ENCODE data around the gene PCDHB11. TPM values are rescaled to one million over a fixed set of nuclear protein-coding genes. Genes with fewer than 3 reads are reported as not detected.
"Not testable (repeated sequence)": the region's sequence is repeated elsewhere in the genome, so short reads cannot be mapped to it uniquely, and the experiment has no call there.

Gene PCDHB11
- not detected for total RNA-seq
- 0.06 TPM for total RNA-seq (2013)
- total RNA-seq: 0 to 0.09 (median 0) reads per million in 29 experiments

DNA sequence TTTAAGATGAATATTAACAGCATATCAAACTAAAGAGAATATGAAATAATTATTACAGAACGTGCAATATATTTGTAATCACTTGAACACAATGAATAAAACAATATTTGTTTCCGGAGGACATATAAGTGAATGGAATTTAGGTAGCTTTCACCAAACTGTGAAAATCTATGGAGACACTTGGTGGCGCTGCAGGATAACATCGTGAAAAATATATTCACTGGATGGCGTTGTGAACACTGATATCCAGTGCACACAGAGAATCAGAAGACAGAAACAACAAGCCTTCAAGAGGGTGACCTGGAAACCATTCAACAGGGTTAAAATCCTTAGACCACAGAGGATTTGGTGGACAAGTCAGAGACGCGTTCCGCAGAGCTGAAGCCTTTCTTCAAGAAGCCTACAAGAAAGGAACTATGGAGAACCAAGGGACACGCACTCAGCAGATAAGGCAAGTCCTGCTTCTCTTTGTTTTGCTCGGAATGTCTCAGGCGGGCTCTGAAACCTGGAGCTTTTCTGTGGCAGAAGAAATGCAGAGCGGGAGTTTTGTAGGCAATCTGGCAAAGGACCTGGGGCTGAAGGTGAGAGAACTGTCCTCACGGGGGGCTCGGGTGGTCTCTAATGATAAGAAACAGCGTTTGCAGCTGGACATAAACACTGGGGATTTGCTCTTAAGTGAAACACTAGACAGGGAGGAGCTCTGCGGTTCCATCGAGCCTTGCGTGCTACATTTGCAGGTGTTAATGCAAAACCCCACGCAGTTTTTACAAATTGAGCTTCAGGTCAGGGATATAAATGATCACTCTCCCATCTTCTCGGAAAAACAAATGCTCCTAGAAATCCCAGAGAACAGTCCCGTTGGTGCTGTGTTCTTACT lies at the start of gene PCDHB11:
Gene PCDHB11, plus strand, starts transcription at position 269 of the 877 bp plus-strand sequence. Its CDS starts 148 bp downstream, at position 417.
- no peaks in the 10 kb centered on the region for H3K36me3 ChIP-seq (ENCODE audit: control insufficient read depth in 2 of 2, extremely low read depth in 1 of 2, insufficient read depth in 1 of 2, low read length in 1 of 2)
- peaks cover 0 to 2% of the 10 kb centered on the region in 2 experiments for H3K4me1 ChIP-seq (ENCODE audit: control insufficient read depth in 1 of 2, extremely low read depth in 1 of 2, insufficient read depth in 2 of 2, low read length in 2 of 2)
- DNase-seq (peak in 1 of 35 experiments; percentile 17), ATAC-seq (replicated peaks in 1 of 4) (no peak)
- peaks cover 7 to 45% (median 28%) of the 10 kb centered on the region in 3 donors for H3K9me3 Mint-ChIP-seq
- peaks cover 47 to 51% of the 10 kb centered on the region in 2 donors for H3K27me3 Mint-ChIP-seq
- CTCF ChIA-PET: no interaction called here
- H3K27ac ChIP-seq (ENCODE audit: low read length): no peak within 1 kb of the TSS
- H3K4me3 Mint-ChIP-seq: no peak within 1 kb of the TSS
- 49% methylated on average over 14 of the region's 21 CpGs for WGBS (ENCODE audit: insufficient coverage)
- H3K4me1 Mint-ChIP-seq: no peaks in the 10 kb centered on the region
- H3K27ac Mint-ChIP-seq: no peak within 1 kb of the TSS
- H3K9me3 ChIP-seq: peaks cover 5% of the 10 kb centered on the region
- POLR2A ChIA-PET: no interaction called here
- no peaks in the 10 kb centered on the region for H3K36me3 Mint-ChIP-seq
- peaks cover 0 to 13% of the 10 kb centered on the region in 2 experiments for H3K27me3 ChIP-seq (replicated peaks in 1 of 2; ENCODE audit: control insufficient read depth in 2 of 2, extremely low read depth in 1 of 2, insufficient read depth in 2 of 2, low read length in 1 of 2)
- H3K4me3 ChIP-seq (ENCODE audit: control insufficient read depth in 1 of 2, extremely low read depth in 1 of 2, low read length in 1 of 2): no peak within 1 kb of the TSS

DNA sequence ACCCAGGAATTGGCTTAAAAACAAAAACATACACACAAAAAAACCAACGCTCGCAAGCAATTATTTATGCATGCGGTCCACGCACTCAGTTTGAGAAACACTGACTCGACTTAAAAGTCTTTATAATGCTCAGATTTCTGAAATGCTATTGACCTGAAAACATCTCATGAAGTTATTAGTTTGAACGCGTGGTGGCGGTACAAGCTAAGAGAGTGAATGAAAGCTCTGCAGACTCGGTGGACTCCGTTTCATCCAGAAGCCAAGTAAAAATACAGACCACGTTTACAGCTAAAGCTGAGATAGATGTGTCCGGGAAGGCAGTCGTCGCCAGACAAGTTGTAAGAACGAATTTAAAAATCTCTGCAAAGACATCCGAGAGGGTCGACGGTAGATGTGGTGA lies 49.6 kb upstream of the PCDHB11 start, which contains the start of gene PCDHB6:
Gene PCDHB6, plus strand, starts transcription at position 246 of the 400 bp plus-strand sequence. CDS start 201 bp downstream, outside the sequence.
- peak in 2 of 35 experiments; percentile 2 to 8 for DNase-seq
- Histone ChIP-seq H3K27me3 (replicated peaks in 1 of 2; ENCODE audit: control insufficient read depth in 2 of 2, extremely low read depth in 1 of 2, insufficient read depth in 2 of 2, low read length in 1 of 2) (peaks cover 7 to 23% of the 10 kb centered on the region in 2 experiments), H3K9me3 (no peaks in the 10 kb centered on the region), H3K4me3 (ENCODE audit: control insufficient read depth in 1 of 2, extremely low read depth in 1 of 2, low read length in 1 of 2) (no peak within 1 kb of the TSS), H3K27ac (ENCODE audit: low read length) (no peak within 1 kb of the TSS), H3K4me1 (ENCODE audit: control insufficient read depth in 1 of 2, extremely low read depth in 1 of 2, insufficient read depth in 2 of 2, low read length in 2 of 2) (no peaks in the 10 kb centered on the region), H3K36me3 (ENCODE audit: control insufficient read depth in 2 of 2, extremely low read depth in 1 of 2, insufficient read depth in 1 of 2, low read length in 1 of 2) (no peaks in the 10 kb centered on the region)
- ATAC-seq (replicated peaks in 1 of 4): no peak
- ChIA-PET CTCF (no interaction called here), POLR2A (interaction anchor here in 1 of 2 donors (0.8 kb wide), 1 partner anchor 414 kb away, joined by 3 read pairs; no protein-coding TSS in a partner anchor)
- H3K4me3 Mint-ChIP-seq: peak within 1 kb of the TSS in 1 of 3 donors; percentile 22
- peaks cover 3 to 7% (median 5%) of the 10 kb centered on the region in 3 donors for H3K4me1 Mint-ChIP-seq
- H3K9me3 Mint-ChIP-seq: peaks cover 6 to 25% (median 15%) of the 10 kb centered on the region in 3 donors
- H3K27ac Mint-ChIP-seq: no peak within 1 kb of the TSS
- peaks cover 39 to 49% of the 10 kb centered on the region in 2 donors for H3K27me3 Mint-ChIP-seq
- peaks cover 4% of the 10 kb centered on the region for H3K36me3 Mint-ChIP-seq
- 12% methylated on average over 9 of the region's 18 CpGs for WGBS (ENCODE audit: insufficient coverage)

- no peak for DNase-seq
- H3K4me3 ChIP-seq (ENCODE audit: control insufficient read depth in 1 of 2, extremely low read depth in 1 of 2, low read length in 1 of 2): no peak overlapping the region
- H3K9me3 ChIP-seq: no peaks in the 10 kb centered on the region
- H3K4me1 Mint-ChIP-seq: peaks cover 3 to 7% (median 5%) of the 10 kb centered on the region in 3 donors
- no peak overlapping the region for H3K27ac Mint-ChIP-seq
- peaks cover 35 to 49% of the 10 kb centered on the region in 2 donors for H3K27me3 Mint-ChIP-seq
- peaks cover 6 to 27% (median 15%) of the 10 kb centered on the region in 3 donors for H3K9me3 Mint-ChIP-seq
- H3K27me3 ChIP-seq (replicated peaks in 1 of 2; ENCODE audit: control insufficient read depth in 2 of 2, extremely low read depth in 1 of 2, insufficient read depth in 2 of 2, low read length in 1 of 2): peaks cover 7 to 24% of the 10 kb centered on the region in 2 experiments
- no peaks in the 10 kb centered on the region for H3K4me1 ChIP-seq (ENCODE audit: control insufficient read depth in 1 of 2, extremely low read depth in 1 of 2, insufficient read depth in 2 of 2, low read length in 2 of 2)
- H3K27ac ChIP-seq (ENCODE audit: low read length): no peak overlapping the region
- ChIA-PET POLR2A (interaction anchor here (0.5 to 0.8 kb wide), 2 partner anchors 55 to 414 kb away, joined by 3 read pairs; no protein-coding TSS in a partner anchor), CTCF (no interaction called here)
- ATAC-seq (replicated peaks in 1 of 4): no peak
- H3K36me3 Mint-ChIP-seq: peaks cover 4% of the 10 kb centered on the region
- WGBS (ENCODE audit: insufficient coverage): 59% methylated on average over 33 of the region's 33 CpGs
- H3K36me3 ChIP-seq (ENCODE audit: control insufficient read depth in 2 of 2, extremely low read depth in 1 of 2, insufficient read depth in 1 of 2, low read length in 1 of 2): no peaks in the 10 kb centered on the region
- peak overlapping the region in 1 of 3 donors; percentile 22 for H3K4me3 Mint-ChIP-seq
Observed at GRCh38 chr5:141150224-141150992, 49.0 kb upstream of the PCDHB11 start.

GRCh38 chr5:141150993-141151325 lies 48.5 kb upstream of the PCDHB11 start:
- Histone ChIP-seq H3K27ac (ENCODE audit: low read length) (no peak overlapping the region), H3K4me1 (ENCODE audit: control insufficient read depth in 1 of 2, extremely low read depth in 1 of 2, insufficient read depth in 2 of 2, low read length in 2 of 2) (no peaks in the 10 kb centered on the region), H3K27me3 (replicated peaks in 1 of 2; ENCODE audit: control insufficient read depth in 2 of 2, extremely low read depth in 1 of 2, insufficient read depth in 2 of 2, low read length in 1 of 2) (peaks cover 7 to 24% of the 10 kb centered on the region in 2 experiments), H3K36me3 (ENCODE audit: control insufficient read depth in 2 of 2, extremely low read depth in 1 of 2, insufficient read depth in 1 of 2, low read length in 1 of 2) (no peaks in the 10 kb centered on the region), H3K4me3 (ENCODE audit: control insufficient read depth in 1 of 2, extremely low read depth in 1 of 2, low read length in 1 of 2) (no peak overlapping the region), H3K9me3 (no peaks in the 10 kb centered on the region)
- peaks cover 3 to 7% (median 5%) of the 10 kb centered on the region in 3 donors for H3K4me1 Mint-ChIP-seq
- peaks cover 36 to 54% of the 10 kb centered on the region in 2 donors for H3K27me3 Mint-ChIP-seq
- POLR2A ChIA-PET: interaction anchor here in 1 of 2 donors (0.5 kb wide), 1 partner anchor 56 kb away, joined by 3 read pairs; no protein-coding TSS in a partner anchor
- ATAC-seq (replicated peaks in 1 of 4) (no peak), DNase-seq (no peak)
- CTCF ChIA-PET: no interaction called here
- peaks cover 6 to 30% (median 15%) of the 10 kb centered on the region in 3 donors for H3K9me3 Mint-ChIP-seq
- WGBS (ENCODE audit: insufficient coverage): 43% methylated on average over 9 of the region's 13 CpGs
- H3K27ac Mint-ChIP-seq: no peak overlapping the region
- no peak overlapping the region for H3K4me3 Mint-ChIP-seq
- H3K36me3 Mint-ChIP-seq: peaks cover 4% of the 10 kb centered on the region

GRCh38 chr5:141151632-141152031 lies 47.8 kb upstream of the PCDHB11 start:
- Mint-ChIP-seq H3K9me3 (peaks cover 6 to 34% (median 20%) of the 10 kb centered on the region in 3 donors), H3K27me3 (peaks cover 43 to 56% of the 10 kb centered on the region in 2 donors)
- H3K27ac ChIP-seq (ENCODE audit: low read length); POLR2A ChIA-PET; H3K4me3 Mint-ChIP-seq; H3K4me1 ChIP-seq (ENCODE audit: control insufficient read depth in 1 of 2, extremely low read depth in 1 of 2, insufficient read depth in 2 of 2, low read length in 2 of 2); H3K36me3 Mint-ChIP-seq; DNase-seq; H3K4me1 Mint-ChIP-seq; ATAC-seq (replicated peaks in 1 of 4); H3K9me3 ChIP-seq; H3K36me3 ChIP-seq (ENCODE audit: control insufficient read depth in 2 of 2, extremely low read depth in 1 of 2, insufficient read depth in 1 of 2, low read length in 1 of 2); H3K27ac Mint-ChIP-seq; CTCF ChIA-PET; H3K4me3 ChIP-seq (ENCODE audit: control insufficient read depth in 1 of 2, extremely low read depth in 1 of 2, low read length in 1 of 2): not testable (repeated sequence)
- peaks cover 10 to 28% of the 10 kb centered on the region in 2 experiments for H3K27me3 ChIP-seq (replicated peaks in 1 of 2; ENCODE audit: control insufficient read depth in 2 of 2, extremely low read depth in 1 of 2, insufficient read depth in 2 of 2, low read length in 1 of 2)
- 51% methylated on average over 21 of the region's 41 CpGs for WGBS (ENCODE audit: insufficient coverage)

GRCh38 chr5:141152096-141152495 lies 47.3 kb upstream of the PCDHB11 start:
- H3K4me3 Mint-ChIP-seq; H3K36me3 Mint-ChIP-seq; ATAC-seq (replicated peaks in 1 of 4); H3K9me3 ChIP-seq; H3K4me3 ChIP-seq (ENCODE audit: control insufficient read depth in 1 of 2, extremely low read depth in 1 of 2, low read length in 1 of 2); POLR2A ChIA-PET; H3K4me1 Mint-ChIP-seq; DNase-seq; CTCF ChIA-PET; H3K4me1 ChIP-seq (ENCODE audit: control insufficient read depth in 1 of 2, extremely low read depth in 1 of 2, insufficient read depth in 2 of 2, low read length in 2 of 2); H3K27ac Mint-ChIP-seq; H3K36me3 ChIP-seq (ENCODE audit: control insufficient read depth in 2 of 2, extremely low read depth in 1 of 2, insufficient read depth in 1 of 2, low read length in 1 of 2); H3K27ac ChIP-seq (ENCODE audit: low read length): not testable (repeated sequence)
- H3K9me3 Mint-ChIP-seq: peaks cover 6 to 34% (median 21%) of the 10 kb centered on the region in 3 donors
- peaks cover 47 to 60% of the 10 kb centered on the region in 2 donors for H3K27me3 Mint-ChIP-seq
- H3K27me3 ChIP-seq (replicated peaks in 1 of 2; ENCODE audit: control insufficient read depth in 2 of 2, extremely low read depth in 1 of 2, insufficient read depth in 2 of 2, low read length in 1 of 2): peaks cover 10 to 28% of the 10 kb centered on the region in 2 experiments
- WGBS (ENCODE audit: insufficient coverage): 40% methylated on average over 34 of the region's 36 CpGs

Data from T-cell (primary cell).